HepG2 (cell line): ENCODE data around the gene NUDT9. TPM values are rescaled to one million over a fixed set of nuclear protein-coding genes. Genes with fewer than 3 reads are reported as not detected.

Experiments used
- ATAC-seq: fragments of 200-7000 bp; cut with Tn5 transposase; 3 replicates; pipeline ENCODE4 v1.9.1; 2020; ENCODE audit warnings: mild to moderate bottlenecking, moderate library complexity
- BruUV-seq: library from RNA; stranded (reverse); fragments of 400-500 nt; replicated peaks from 2 replicates; lab custom pipeline; 2021; lab: Mats Ljungman, UMichigan
- CTCF ChIA-PET: fragments of 300-600 bp; formaldehyde crosslinking; extraction: SDS; loops from one replicate; lab custom pipeline; 2021; ENCODE audit warnings: low total read pairs, inconsistent platforms, low intra/inter-chr PET ratio; lab: Yijun Ruan, JAX
- POLR2A ChIA-PET: fragments of 350-600 bp; sonication (Branson Sonifier 250); formaldehyde crosslinking; loops from one replicate; lab custom pipeline; 2020; ENCODE audit warnings: antibody characterized with exemption, inconsistent platforms; lab: Yijun Ruan, JAX
- DNase-seq: peaks from one replicate; pipeline ENCODE4 v3.0.0-alpha.2; 2015; ENCODE audit warnings: low spot score
- FAIRE-seq: peaks from 3 replicates; lab custom pipeline; 2011; peaks lifted over from hg19 to GRCh38; lab: Jason Lieb, UNC
- H2AFZ ChIP-seq: one replicate; pipeline ENCODE4 v1.6.1; 2011; ENCODE audit warnings: low read length, inconsistent platforms
- H3K27ac ChIP-seq: fragments of 300-600 bp; 3 replicates; pipeline ENCODE4 v1.8.0; 2011; ENCODE audit warnings: mixed run types, mild to moderate bottlenecking, mixed read lengths, low read length, inconsistent platforms; ENCODE audit not compliant: insufficient read depth; ENCODE audit errors: extremely low read length
- H3K27me3 ChIP-seq, 2 experiments: fragments of 200-600 bp in 1 of 2; 2 replicates in 1 of 2; 3 replicates in 1 of 2; pipeline versions ENCODE4 v1.6.0 to v1.8.0; 2011; ENCODE audit warnings: low read length in 2 of 2, mild to moderate bottlenecking in 2 of 2, moderate library complexity in 2 of 2, inconsistent platforms in 1 of 2; ENCODE audit not compliant: insufficient read depth in 2 of 2, control insufficient read depth in 1 of 2
- H3K36me3 ChIP-seq, 2 experiments: fragments of 200-600 bp in 1 of 2; replicated peaks in 1 of 2; 2 replicates in 1 of 2; 3 replicates in 1 of 2; pipeline versions ENCODE4 v1.5.1 to v1.8.0; 2011; ENCODE audit warnings: low read length in 2 of 2, inconsistent platforms in 1 of 2; ENCODE audit not compliant: insufficient read depth in 2 of 2, control insufficient read depth in 1 of 2
- H3K4me1 ChIP-seq: 2 replicates; pipeline ENCODE4 v1.5.1; 2012; ENCODE audit warnings: low read length, inconsistent platforms; ENCODE audit not compliant: insufficient read depth
- H3K4me2 ChIP-seq: 2 replicates; pipeline ENCODE4 v1.6.0; 2011; ENCODE audit warnings: low read depth, low read length, inconsistent platforms
- H3K4me3 ChIP-seq, 3 experiments: fragments of 200-600 bp in 1 of 3; sonication (generic), shearing (Covaris generic) in 1 of 3; replicated peaks in 1 of 3; 2 replicates each; pipeline ENCODE4 v1.5.1; 2011 to 2016; ENCODE audit warnings: low read length in 3 of 3, inconsistent platforms in 2 of 3, low read depth in 2 of 3, mild to moderate bottlenecking in 2 of 3, control low read depth in 1 of 3, mixed read lengths in 1 of 3; ENCODE audit not compliant: insufficient read depth in 1 of 3
- H3K79me2 ChIP-seq: one replicate; pipeline ENCODE4 v1.6.1; 2011; ENCODE audit warnings: low read length, inconsistent platforms; ENCODE audit not compliant: insufficient read depth
- H3K9ac ChIP-seq: 2 replicates; pipeline ENCODE4 v1.6.0; 2011; ENCODE audit warnings: mild to moderate bottlenecking, low read depth, low read length, inconsistent platforms; ENCODE audit not compliant: insufficient read depth
- H3K9me3 ChIP-seq: 2 replicates; pipeline ENCODE4 v1.5.1; 2012; ENCODE audit warnings: mild to moderate bottlenecking, low read length
- H4K20me1 ChIP-seq: 2 replicates; pipeline ENCODE4 v1.6.0; 2011; ENCODE audit warnings: inconsistent platforms, mild to moderate bottlenecking, low read length, moderate library complexity; ENCODE audit not compliant: insufficient read depth
- HOXA3 ChIP-seq: sonication (generic); formaldehyde crosslinking; IDR thresholded peaks from 2 replicates; pipeline ENCODE4 v1.5.0; 2020; ENCODE audit warnings: missing genetic modification reagents
- MEIS2 ChIP-seq: sonication (generic); formaldehyde crosslinking; IDR thresholded peaks from 2 replicates; pipeline ENCODE4 v1.9.0; 2021; ENCODE audit warnings: mild to moderate bottlenecking, missing genetic modification reagents
- SP140L ChIP-seq: sonication (generic); formaldehyde crosslinking; IDR thresholded peaks from 2 replicates; pipeline ENCODE4 v1.4.0; 2020; ENCODE audit warnings: missing genetic modification reagents, borderline replicate concordance
- ZFP1 ChIP-seq: IDR thresholded peaks from 2 replicates; pipeline ENCODE4 v1.6.1; 2016
- ZFP41 ChIP-seq: sonication (generic); formaldehyde crosslinking; IDR thresholded peaks from 2 replicates; pipeline ENCODE4 v1.4.0; 2020; ENCODE audit warnings: mild to moderate bottlenecking, missing genetic modification reagents, borderline replicate concordance
- ZFX ChIP-seq: sonication (generic); formaldehyde crosslinking; IDR thresholded peaks from 2 replicates; pipeline ENCODE4 v1.4.0; 2020; ENCODE audit warnings: mild to moderate bottlenecking, low read depth, missing genetic modification reagents, moderate library complexity
- ZNF138 ChIP-seq: sonication (generic); formaldehyde crosslinking; IDR thresholded peaks from 2 replicates; pipeline ENCODE4 v1.5.0; 2020; ENCODE audit warnings: mild to moderate bottlenecking, low read depth, missing genetic modification reagents
- ZNF18 ChIP-seq: sonication (generic); formaldehyde crosslinking; IDR thresholded peaks from 2 replicates; pipeline ENCODE4 v1.8.0; 2022; ENCODE audit warnings: mild to moderate bottlenecking, missing genetic modification reagents; ENCODE audit not compliant: insufficient replicate concordance
- ZNF407 ChIP-seq: sonication (generic); formaldehyde crosslinking; IDR thresholded peaks from one replicate; pipeline ENCODE4 v1.5.1; 2020; ENCODE audit warnings: mild to moderate bottlenecking, missing genetic modification reagents; ENCODE audit errors: not compliant biosample characterization
- ZNF446 ChIP-seq: sonication (generic); formaldehyde crosslinking; IDR thresholded peaks from 2 replicates; pipeline ENCODE4 v1.5.0; 2020; ENCODE audit warnings: mild to moderate bottlenecking, missing genetic modification reagents
- ZNF614 ChIP-seq: IDR thresholded peaks from 2 replicates; pipeline ENCODE4 v1.6.1; 2018; ENCODE audit warnings: missing biosample characterization, missing genetic modification reagents, inconsistent platforms, borderline replicate concordance
- ZNF615 ChIP-seq: sonication (generic); formaldehyde crosslinking; IDR thresholded peaks from 2 replicates; pipeline ENCODE4 v1.5.0; 2020; ENCODE audit warnings: mild to moderate bottlenecking, missing genetic modification reagents, borderline replicate concordance
- ZNF660 ChIP-seq: sonication (generic); formaldehyde crosslinking; IDR thresholded peaks from 2 replicates; pipeline ENCODE4 v1.5.1; 2020; ENCODE audit warnings: mild to moderate bottlenecking, low read depth, missing genetic modification reagents, borderline replicate concordance
- ZNF678 ChIP-seq: sonication (generic); formaldehyde crosslinking; IDR thresholded peaks from 2 replicates; pipeline ENCODE4 v1.4.0; 2020; ENCODE audit warnings: mild to moderate bottlenecking, missing genetic modification reagents
- ZNF775 ChIP-seq: sonication (generic); formaldehyde crosslinking; IDR thresholded peaks from 2 replicates; pipeline ENCODE4 v1.4.0; 2020; ENCODE audit warnings: missing genetic modification reagents, mild to moderate bottlenecking, moderate library complexity, borderline replicate concordance
- ZSCAN30 ChIP-seq: sonication (generic); formaldehyde crosslinking; IDR thresholded peaks from 2 replicates; pipeline ENCODE4 v1.5.0; 2020; ENCODE audit warnings: mild to moderate bottlenecking, missing genetic modification reagents
- in situ Hi-C: cut with HindIII; loops from 2 replicates; pipeline ENCODE4 v1.10.0; 2017; ENCODE audit warnings: low pct_unique_long_range_greater_than_20kb; ENCODE audit not compliant: extremely low pct_ligation_motif_present
- intact Hi-C: fragments of 100-400 bp; cut with micrococcal nuclease; formaldehyde crosslinking; loops from one replicate; pipeline ENCODE4 v1.10.0; 2022; ENCODE audit not compliant: unreplicated experiment
- polyA plus RNA-seq, 8 experiments: library from polyadenylated mRNA; depleted of rRNA in 3 of 8; stranded (reverse) in 7 of 8; unstranded in 1 of 8; fragments of >200 nt; fragmentation: Illumina TruSeq in 4 of 8; extraction: Trizol in 4 of 8; gene quantifications; 2 replicates each; pipeline versions ENCODE4 v1.2.1 to v1.2.3, GENCODE V29; 2011 to 2016; ENCODE audit warnings: low read depth in 4 of 8, missing spikeins in 1 of 8, mixed read lengths in 1 of 8; ENCODE audit not compliant: insufficient read depth in 1 of 8
- total RNA-seq, 5 experiments: library from RNA; depleted of rRNA; stranded (reverse); fragments of >200 nt; fragmentation: Illumina TruSeq; extraction: Trizol; gene quantifications; 2 replicates each; pipeline ENCODE4 v1.2.3, GENCODE V29; 2016; ENCODE audit warnings: low read depth in 1 of 5

NUDT9 gene
- total and polyA plus RNA-seq, 2 of the 13 experiments (the other 11 are each of a cell fraction or from before 2014, with no cell fraction given) = 10.4 to 12.3 TPM

DNA sequence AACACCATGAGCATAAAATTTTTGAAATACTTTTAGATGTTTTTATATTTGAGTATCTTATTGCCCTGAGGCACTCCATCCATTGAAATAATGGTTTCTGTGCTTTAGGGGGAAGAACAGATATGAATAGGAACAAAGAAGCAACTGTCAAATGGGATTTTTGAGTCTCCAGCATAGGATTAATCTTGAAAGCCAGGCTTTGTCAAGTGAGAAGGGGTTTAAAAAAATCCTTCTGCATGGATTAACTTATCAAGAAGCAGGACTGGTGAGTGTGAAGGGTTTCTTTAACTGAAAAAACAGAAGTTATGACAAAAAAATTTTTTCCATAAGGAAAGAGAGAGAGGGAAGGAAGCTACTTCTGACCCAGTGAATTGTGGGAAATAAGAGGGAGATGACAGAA lies 7.6 kb upstream of the NUDT9 start:
- no peaks in the 10 kb centered on the region for H4K20me1 ChIP-seq
- no peak overlapping the region for H2AFZ ChIP-seq
- no peak overlapping the region for H3K27ac ChIP-seq
- intact Hi-C loops (no loop called here), in situ Hi-C loops (no loop called here)
- no peaks in the 10 kb centered on the region for H3K9me3 ChIP-seq
- no peak overlapping the region for H3K4me3 ChIP-seq
- CTCF ChIA-PET = no interaction called here
- H3K27me3 ChIP-seq = no peaks in the 10 kb centered on the region
- no peak for DNase-seq
- no peak for FAIRE-seq
- H3K9ac ChIP-seq = no peak overlapping the region
- H3K4me2 ChIP-seq = no peak overlapping the region
- no peak for ATAC-seq
- H3K79me2 ChIP-seq = no peaks in the 10 kb centered on the region
- no peaks in the 10 kb centered on the region for H3K36me3 ChIP-seq
- H3K4me1 ChIP-seq = peaks cover 54% of the 10 kb centered on the region
- no TSS peak for BruUV-seq
- POLR2A ChIA-PET = no interaction called here
- no peak for TF ChIP-seq HOXA3 (CRISPR knock-in tag)
- TF ChIP-seq ZNF678 (CRISPR knock-in tag) = no peak
- no peak for TF ChIP-seq ZNF660 (CRISPR knock-in tag)
- no peak for TF ChIP-seq MEIS2 (CRISPR knock-in tag)
- no peak for TF ChIP-seq ZFX (CRISPR knock-in tag)
- TF ChIP-seq ZNF614 = no peak
- no peak for TF ChIP-seq ZSCAN30 (CRISPR knock-in tag)
- TF ChIP-seq ZNF18 (CRISPR knock-in tag) = no peak
- no peak for TF ChIP-seq ZNF446
- no peak for TF ChIP-seq ZNF775
- no peak for TF ChIP-seq ZNF407
- no peak for TF ChIP-seq ZNF615 (CRISPR knock-in tag)
- no peak for TF ChIP-seq SP140L (CRISPR knock-in tag)
- TF ChIP-seq ZFP1 (CRISPR knock-in tag) = no peak
- no peak for TF ChIP-seq ZNF138
- TF ChIP-seq ZFP41 (CRISPR knock-in tag) = no peak
- TF ChIP-seq, all 625 proteins: peak for 0
